ENCODE data around the gene POMC.

GRCh38 chr2:25115902-25116301 lies 52.5 kb downstream of the POMC start:
- no peak for TF ChIP-seq EZH2 (IDR thresholded peaks at IDR 0.05; ENCODE audit: borderline replicate concordance, low read length)
- TF ChIP-seq CTCF (IDR thresholded peaks at IDR 0.05; ENCODE audit: low read length): no peak

Data from OCI-LY1 (cell line).